NAMALWA (cell line): ENCODE measurements around the gene SPIB.

ENCODE experiments used
- DNase-seq: peaks from one replicate; pipeline ENCODE4 v3.0.0-alpha.2; 2015; ENCODE audit warnings: low spot score

Gene SPIB

DNA sequence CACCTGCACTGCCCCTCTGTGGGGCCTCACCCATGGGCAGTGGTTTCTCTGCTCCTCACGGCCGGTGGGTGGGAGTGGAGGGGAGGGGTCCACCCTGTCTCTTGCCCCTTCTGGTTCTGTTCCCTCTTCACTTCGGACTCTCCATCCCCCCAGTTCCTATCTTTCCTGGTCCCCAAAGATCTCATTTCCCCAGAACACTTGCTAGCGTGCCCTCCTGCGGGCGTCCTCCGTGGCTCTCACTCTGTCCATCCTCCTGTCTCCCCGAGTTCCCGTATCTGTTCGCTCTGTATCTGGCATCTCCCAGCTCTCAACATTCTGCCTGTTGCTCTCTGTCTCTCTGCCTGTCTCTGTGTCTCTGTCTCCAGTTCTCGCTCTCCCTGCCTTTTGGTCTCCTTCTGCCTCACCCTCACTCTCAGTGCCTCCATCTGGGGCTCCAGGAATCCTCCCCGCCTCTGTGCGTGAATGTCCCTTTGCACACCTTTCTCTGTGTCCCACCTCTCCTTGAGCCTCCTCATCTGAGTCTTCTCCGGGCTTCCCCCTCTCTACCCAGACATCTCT is 363 bp downstream of the SPIB start:
- DNase-seq, result peak; percentile 77

DNA sequence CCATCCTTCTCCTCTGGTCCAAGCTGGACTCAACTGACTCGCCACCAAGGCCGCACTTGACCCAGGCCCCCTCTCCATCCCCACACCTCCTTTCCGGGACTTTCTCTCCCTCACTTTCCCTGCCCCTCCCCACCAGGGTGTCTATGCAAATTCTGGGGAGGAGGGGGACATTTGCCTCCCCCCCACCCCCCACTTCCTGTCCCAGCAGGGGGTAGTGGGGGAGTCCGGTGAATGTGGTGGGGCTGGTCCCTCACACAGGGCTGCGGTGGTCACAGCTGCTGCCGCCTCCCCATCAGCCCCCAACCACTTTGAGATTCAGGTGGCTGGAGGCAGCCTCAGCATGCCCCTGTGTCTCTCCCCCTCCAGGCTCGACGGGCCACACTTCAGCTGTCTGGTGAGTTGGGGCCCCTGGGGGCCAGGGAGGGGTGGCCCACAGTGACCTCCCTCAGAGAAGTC is 870 bp downstream of the SPIB start:
- peak; percentile 78 for DNase-seq

DNA sequence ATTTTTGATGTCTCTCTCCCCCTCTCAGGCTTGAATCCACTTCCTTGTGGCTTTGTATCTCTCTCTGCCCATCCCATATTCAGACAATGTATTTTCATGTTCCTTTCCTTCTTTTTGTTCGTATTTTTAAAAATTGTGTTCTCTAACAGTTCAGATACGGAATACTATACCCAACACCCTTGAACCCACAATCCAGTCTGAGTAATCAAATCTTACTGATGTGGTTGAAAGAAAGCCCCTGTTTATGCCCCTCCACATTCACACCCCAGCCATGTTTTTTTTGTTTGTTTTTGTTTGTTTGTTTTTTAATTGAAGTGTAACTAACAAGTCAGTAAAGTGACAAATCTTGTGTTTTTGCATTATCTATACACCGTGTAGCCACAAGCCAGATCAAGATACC is 1.4 kb downstream of the SPIB start:
- DNase-seq, result no peak

GRCh38 chr19:50420808-50421207 is 2.1 kb downstream of the SPIB start:
- no peak for DNase-seq

DNA sequence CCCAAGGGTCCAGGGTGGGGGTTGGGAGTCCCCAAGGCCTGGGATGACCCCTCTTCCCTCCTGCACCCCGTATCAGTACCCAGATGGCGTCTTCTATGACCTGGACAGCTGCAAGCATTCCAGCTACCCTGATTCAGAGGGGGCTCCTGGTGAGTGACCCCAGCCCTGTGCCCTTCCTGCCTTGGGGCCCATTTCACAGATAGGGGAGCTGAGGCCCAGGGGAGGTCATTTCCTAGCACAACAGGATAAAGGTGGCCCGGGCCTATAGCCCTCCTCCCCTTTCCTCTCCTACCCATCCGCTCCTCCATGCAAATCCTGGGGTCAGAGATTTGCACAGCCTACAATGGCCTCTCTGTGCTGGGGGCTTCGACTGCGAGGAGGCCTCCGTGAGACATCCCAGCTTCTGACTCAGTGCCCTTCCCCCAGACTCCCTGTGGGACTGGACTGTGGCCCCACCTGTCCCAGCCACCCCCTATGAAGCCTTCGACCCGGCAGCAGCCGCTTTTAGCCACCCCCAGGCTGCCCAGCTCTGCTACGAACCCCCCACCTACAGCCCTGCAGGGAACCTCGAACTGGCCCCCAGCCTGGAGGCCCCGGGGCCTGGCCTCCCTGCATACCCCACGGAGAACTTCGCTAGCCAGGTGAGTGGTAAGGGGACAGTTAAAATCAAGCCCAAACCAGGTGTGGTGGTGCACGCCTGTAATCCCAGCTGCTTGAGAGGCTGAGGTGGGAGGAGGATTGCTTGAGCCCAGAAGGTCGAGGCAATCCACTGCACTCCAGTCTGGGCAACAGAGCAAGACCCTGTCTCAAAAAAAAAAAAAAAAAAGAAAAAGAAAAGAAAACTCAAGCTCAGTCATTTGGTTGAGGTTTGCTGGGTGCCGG is 3.9 kb downstream of the SPIB start:
- no peak for DNase-seq

- DNase-seq, result no peak
Measured at GRCh38 chr19:50423279-50424113, 4.8 kb downstream of the SPIB start.

DNA sequence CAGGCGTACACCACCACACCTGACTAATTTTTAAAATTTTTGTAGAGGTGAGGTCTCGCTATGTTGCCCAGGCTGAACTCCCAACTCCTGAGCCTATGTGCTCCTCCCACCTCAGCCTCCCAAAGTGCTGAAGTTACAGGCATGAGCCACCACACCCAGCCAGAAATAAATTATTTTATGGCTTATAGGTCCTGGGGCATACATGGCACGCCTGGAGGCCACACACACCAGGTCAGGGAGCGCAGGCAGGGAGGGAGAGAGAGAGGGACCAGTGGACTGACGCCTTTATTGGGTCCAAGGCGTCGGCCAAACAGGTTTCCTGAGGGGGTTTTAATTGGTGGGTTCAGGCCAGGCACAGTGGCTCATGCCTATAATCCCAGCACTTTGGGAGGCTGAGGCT is 6.8 kb downstream of the SPIB start:
- no peak for DNase-seq

DNA sequence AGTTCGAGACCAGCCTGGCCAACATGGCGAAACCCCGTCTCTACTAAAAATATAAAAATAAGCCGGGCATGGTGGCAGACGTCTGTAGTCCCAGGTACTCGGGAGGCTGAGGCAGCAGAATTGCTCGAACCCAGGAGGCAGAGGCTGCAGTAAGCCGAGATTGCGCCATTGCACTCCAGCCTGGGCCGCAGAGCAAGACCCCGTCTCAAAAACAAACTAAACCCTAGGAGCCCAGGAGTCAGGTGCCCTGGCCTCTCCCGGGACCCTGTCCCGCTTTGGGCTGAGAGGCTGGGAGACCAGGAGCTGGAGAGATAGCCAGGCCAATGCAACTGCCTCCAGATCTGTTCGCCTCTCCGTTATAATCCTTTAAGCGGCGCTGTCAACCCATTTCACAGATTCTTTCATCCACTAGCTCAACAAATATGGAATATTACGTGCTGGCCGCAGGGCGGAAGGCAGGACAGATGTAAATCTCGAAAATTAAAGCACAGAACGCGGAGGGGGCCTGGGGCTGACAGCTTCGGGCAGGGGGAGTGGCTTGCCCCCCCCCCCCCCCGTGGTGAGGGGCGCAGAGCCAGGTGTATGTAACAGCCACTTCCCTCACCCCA is 8.7 kb downstream of the SPIB start:
- no peak for DNase-seq

DNA sequence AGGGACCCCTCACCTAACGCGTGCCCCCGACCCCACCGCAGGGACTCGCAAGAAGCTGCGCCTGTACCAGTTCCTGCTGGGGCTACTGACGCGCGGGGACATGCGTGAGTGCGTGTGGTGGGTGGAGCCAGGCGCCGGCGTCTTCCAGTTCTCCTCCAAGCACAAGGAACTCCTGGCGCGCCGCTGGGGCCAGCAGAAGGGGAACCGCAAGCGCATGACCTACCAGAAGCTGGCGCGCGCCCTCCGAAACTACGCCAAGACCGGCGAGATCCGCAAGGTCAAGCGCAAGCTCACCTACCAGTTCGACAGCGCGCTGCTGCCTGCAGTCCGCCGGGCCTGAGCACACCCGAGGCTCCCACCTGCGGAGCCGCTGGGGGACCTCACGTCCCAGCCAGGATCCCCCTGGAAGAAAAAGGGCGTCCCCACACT is 9.3 kb downstream of the SPIB start:
- no peak for DNase-seq

DNA sequence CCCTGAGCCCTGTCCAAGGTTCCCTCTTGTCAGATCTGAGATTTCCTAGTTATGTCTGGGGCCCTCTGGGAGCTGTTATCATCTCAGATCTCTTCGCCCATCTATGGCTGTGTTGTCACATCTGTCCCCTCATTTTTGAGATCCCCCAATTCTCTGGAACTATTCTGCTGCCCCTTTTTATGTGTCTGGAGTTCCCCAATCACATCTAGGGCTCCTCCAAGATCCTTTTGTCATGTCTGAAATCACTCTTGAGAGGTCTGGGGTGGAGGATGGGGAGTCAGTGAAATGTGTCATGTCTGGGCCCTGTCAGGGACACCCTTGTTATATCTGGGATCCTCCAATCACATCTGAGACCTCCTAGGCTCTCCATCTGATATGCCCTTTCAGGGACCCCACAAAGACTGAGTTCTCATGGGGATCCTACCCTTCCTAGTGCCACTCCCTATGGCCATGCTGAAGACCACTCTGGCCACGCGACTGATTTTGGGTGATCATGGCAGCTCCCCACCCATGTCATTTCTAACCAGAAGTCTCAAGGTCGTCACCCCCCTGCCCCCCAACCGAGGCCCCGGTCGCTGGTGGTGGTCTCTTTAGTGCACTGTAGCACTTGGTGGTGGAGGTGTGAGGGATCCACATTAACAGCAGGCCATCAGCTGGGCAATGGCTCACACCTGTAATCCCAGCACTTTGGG is 10.2 kb downstream of the SPIB start:
- DNase-seq, result peak; percentile 39

- DNase-seq, result peak; percentile 70
Measured at GRCh38 chr19:50430888-50431342, 12.2 kb downstream of the SPIB start.

- peak; percentile 90 for DNase-seq
Measured at GRCh38 chr19:50431343-50432220, 12.8 kb downstream of the SPIB start.

DNA sequence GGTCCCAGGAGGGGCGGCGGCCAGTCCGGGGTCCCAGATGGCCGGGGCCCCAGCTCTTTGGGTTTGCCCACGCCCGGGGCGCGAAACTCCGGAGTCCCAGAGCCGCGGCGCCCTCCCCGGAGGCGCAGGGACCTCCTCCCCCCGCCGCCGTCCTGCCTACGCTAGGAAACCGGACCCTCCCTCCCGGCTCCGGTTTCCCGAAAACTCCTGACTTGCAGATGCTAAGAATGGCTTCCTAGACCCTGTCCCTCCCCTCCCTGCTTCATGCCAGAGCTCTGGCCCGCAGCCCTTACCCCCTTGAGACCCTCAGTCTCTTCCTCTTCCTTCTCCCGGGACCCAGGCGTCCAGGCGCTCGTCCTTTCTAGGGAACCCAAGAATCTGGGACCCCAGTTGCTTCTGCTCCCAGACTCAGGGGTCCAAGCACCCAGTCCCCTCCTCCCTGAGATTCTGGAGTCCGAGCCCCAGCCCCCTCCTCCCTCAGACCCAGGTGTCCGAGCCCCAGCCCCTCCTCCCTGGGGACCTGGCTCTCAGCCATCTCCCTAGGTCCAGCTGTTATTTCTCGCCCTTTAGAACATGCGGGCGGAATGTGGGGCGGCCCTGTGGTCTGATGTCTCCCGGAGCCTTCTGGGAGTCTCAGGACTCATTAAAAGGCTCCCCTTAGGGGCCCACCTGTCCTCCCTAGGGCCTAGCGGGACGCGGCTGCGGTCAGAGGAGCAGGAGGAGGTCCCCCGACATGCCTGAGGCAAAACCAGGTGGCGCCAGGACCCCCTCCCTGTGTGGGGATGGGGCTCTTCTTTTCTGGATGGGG is 13.7 kb downstream of the SPIB start, which contains the start of gene MYBPC2:
MYBPC2 (plus strand) TSS at position 672 of the 808 bp plus-strand sequence; CDS start at position 734, 62 bp downstream.
- peak; percentile 77 for DNase-seq

DNA sequence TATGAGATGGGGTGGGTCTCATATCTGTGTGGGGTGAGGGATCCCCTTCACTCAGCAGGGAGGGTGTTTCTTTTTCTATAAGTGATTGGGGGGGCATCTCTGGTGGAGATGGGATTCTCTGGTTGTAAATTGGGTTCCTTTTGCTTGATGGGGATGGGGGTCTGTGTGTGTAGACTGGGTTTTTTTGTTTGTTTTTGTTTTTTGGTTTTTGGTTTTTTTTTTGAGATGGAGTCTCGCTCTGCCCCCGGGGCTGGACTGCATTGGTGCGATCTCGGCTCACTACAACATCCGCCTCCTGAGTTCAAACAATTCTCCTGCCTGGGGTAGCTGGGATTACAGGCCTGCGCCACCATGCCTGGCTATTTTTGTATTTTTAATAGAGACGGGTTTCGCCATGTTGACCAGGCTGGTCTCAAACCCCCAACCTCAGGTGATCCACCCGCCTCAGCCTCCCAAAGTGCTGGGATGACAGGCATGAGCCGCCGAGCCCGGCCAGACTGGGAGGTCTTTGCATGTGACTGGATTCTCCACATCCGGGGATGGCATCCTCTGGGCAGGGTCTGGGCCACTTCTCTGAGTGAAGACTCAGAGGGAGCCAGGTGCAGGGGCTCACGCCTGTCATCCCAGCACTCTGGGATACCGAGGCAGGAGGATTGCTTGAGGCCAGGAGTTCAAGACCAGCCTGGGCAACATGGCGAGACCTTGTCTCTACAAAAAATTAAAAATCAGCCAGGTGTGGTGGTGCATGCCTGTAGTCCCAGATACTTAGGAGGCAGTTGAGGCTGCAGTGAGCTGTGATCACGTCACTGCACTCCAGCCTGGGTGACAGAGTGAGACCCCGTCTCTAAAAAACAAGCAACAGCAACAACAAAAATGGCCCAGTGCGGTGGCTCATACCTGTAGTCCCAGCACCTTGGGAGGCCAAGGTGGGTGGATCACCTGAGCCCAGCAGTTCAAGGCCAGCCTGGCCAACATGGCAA is 14.8 kb downstream of the SPIB start:
- peak; percentile 59 for DNase-seq

DNA sequence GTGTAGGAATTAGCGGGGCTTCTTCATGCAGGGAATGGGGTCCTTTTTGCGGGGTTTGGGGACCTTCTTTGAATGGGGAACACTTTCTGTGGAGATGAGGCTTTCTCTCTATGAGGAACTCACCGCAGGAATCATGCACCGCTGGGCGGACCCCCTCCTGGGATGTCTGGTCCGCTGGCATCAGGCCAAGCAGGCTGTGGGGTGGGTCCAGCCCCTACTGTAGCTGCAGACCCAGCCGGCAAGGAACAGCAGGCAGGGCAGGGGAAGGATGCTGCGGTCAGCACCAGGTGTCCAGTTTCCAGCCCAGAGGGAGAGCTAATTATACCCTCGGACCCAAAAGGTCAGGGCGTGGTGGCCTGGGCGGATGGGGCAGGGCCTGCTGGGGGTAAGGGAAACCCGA is 15.8 kb downstream of the SPIB start:
- DNase-seq, result peak; percentile 86

DNA sequence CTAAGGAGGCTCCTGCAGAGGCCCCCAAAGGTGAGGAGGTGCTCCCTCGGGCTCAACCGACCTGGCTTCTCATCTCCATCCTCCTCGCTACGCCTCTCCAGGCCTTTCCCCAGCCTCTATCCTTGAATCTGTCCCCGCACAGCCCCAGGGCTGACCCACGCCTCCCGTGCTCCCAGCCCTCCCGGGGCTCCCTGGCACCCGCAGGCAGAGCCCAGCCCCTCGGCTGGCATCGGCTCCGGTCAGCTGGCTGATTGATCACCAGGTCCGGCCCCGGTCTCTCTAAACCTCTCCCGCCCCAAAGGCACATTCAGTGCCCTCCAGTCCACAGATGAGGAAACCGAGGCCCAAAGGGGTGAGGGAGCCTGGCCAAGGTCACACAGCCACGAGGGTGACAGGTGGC is 16.5 kb downstream of the SPIB start:
- no peak for DNase-seq

GRCh38 chr19:50435627-50436026 is 16.9 kb downstream of the SPIB start:
- no peak for DNase-seq

GRCh38 chr19:50437862-50438449 is 19.2 kb downstream of the SPIB start:
- no peak for DNase-seq
